Mesenchymal stem cell (in vitro differentiated cells and primary cell): Measurements from ENCODE around the gene CDC73.
"Not testable (repeated sequence)": the region's sequence is repeated elsewhere in the genome, so short reads cannot be mapped to it uniquely, and the experiment has no call there.

Experiments
- DNase-seq: peaks from one replicate; pipeline ENCODE4 v3.0.0-alpha.2; 2013
- H2AFZ ChIP-seq: one replicate; pipeline ENCODE4 v1.6.1; 2013; ENCODE audit warnings: low read depth, mild to moderate bottlenecking, control low read depth, inconsistent platforms, low read length, moderate library complexity
- H2AK5ac ChIP-seq: 2 replicates; pipeline ENCODE4 v1.6.1; 2013; ENCODE audit warnings: low read length, moderate library complexity, mild to moderate bottlenecking, inconsistent platforms; ENCODE audit not compliant: severe bottlenecking
- H2BK120ac ChIP-seq: one replicate; pipeline ENCODE4 v1.6.1; 2013; ENCODE audit warnings: low read depth, mild to moderate bottlenecking, inconsistent platforms, low read length, moderate library complexity
- H2BK12ac ChIP-seq, 2 experiments: one replicate each; pipeline ENCODE4 v1.6.1; 2013; ENCODE audit warnings: inconsistent platforms in 2 of 2, low read length in 2 of 2, mild to moderate bottlenecking in 2 of 2, moderate library complexity in 2 of 2, control low read depth in 1 of 2
- H2BK15ac ChIP-seq: one replicate; pipeline ENCODE4 v1.6.1; 2013; ENCODE audit warnings: mild to moderate bottlenecking, low read depth, inconsistent platforms; ENCODE audit not compliant: poor library complexity, severe bottlenecking
- H2BK5ac ChIP-seq: 2 replicates; pipeline ENCODE4 v1.6.1; 2013; ENCODE audit warnings: low read depth, mild to moderate bottlenecking, low read length, control low read depth, inconsistent platforms; ENCODE audit not compliant: poor library complexity, severe bottlenecking
- H3K14ac ChIP-seq, 2 experiments: one replicate each; pipeline ENCODE4 v1.6.1; 2013; ENCODE audit warnings: inconsistent platforms in 2 of 2, low read length in 2 of 2, control low read depth in 1 of 2, mild to moderate bottlenecking in 1 of 2, moderate library complexity in 1 of 2
- H3K18ac ChIP-seq, 2 experiments: one replicate each; pipeline ENCODE4 v1.6.1; 2013; ENCODE audit warnings: inconsistent platforms in 2 of 2, low read length in 2 of 2, control low read depth in 1 of 2, low read depth in 1 of 2, mild to moderate bottlenecking in 1 of 2
- H3K23ac ChIP-seq, 2 experiments: one replicate each; pipeline ENCODE4 v1.6.1; 2013; ENCODE audit warnings: inconsistent platforms in 2 of 2, low read length in 2 of 2, mild to moderate bottlenecking in 2 of 2, moderate library complexity in 2 of 2, control low read depth in 1 of 2
- H3K27ac ChIP-seq: 2 replicates; pipeline ENCODE4 v1.5.1; 2013; ENCODE audit warnings: mild to moderate bottlenecking, moderate library complexity, low read length, control low read depth, inconsistent platforms; ENCODE audit not compliant: poor library complexity, severe bottlenecking
- H3K27me3 ChIP-seq, 2 experiments: 2 replicates each; pipeline versions ENCODE4 v1.6.1 to v1.7.0; 2013; ENCODE audit warnings: low read length in 2 of 2, mild to moderate bottlenecking in 2 of 2, moderate library complexity in 2 of 2, control low read depth in 1 of 2, inconsistent platforms in 1 of 2; ENCODE audit not compliant: control insufficient read depth in 1 of 2, insufficient read depth in 1 of 2
- H3K36me3 ChIP-seq, 2 experiments: 2 replicates each; pipeline versions ENCODE4 v1.6.1 to v1.7.0; 2013; ENCODE audit warnings: low read length in 2 of 2, control low read depth in 1 of 2, inconsistent platforms in 1 of 2, low read depth in 1 of 2, mild to moderate bottlenecking in 1 of 2; ENCODE audit not compliant: insufficient read depth in 2 of 2, control insufficient read depth in 1 of 2
- H3K4ac ChIP-seq, 2 experiments: one replicate each; pipeline ENCODE4 v1.6.1; 2013; ENCODE audit warnings: inconsistent platforms in 2 of 2, low read length in 2 of 2, mild to moderate bottlenecking in 2 of 2, moderate library complexity in 2 of 2, control low read depth in 1 of 2, low read depth in 1 of 2
- H3K4me1 ChIP-seq: 2 replicates; pipeline ENCODE4 v1.6.1; 2013; ENCODE audit warnings: low read depth, low read length, control low read depth; ENCODE audit not compliant: control insufficient read depth, insufficient read depth
- H3K4me2 ChIP-seq: 2 replicates; pipeline ENCODE4 v1.6.1; 2013; ENCODE audit warnings: low read length, mild to moderate bottlenecking, inconsistent platforms; ENCODE audit not compliant: poor library complexity, severe bottlenecking
- H3K4me3 ChIP-seq, 2 experiments: 2 replicates each; pipeline versions ENCODE4 v1.5.1 to v1.7.0; 2013; ENCODE audit warnings: low read length in 2 of 2, mild to moderate bottlenecking in 2 of 2, control low read depth in 1 of 2, low read depth in 1 of 2; ENCODE audit not compliant: insufficient read depth in 1 of 2
- H3K79me1 ChIP-seq: replicated peaks from 2 replicates; pipeline ENCODE4 v1.6.1; 2013; ENCODE audit warnings: mild to moderate bottlenecking, control low read depth, low read length, inconsistent platforms; ENCODE audit not compliant: poor library complexity, severe bottlenecking
- H3K9ac ChIP-seq: 2 replicates; pipeline ENCODE4 v1.7.0; 2013; ENCODE audit warnings: mild to moderate bottlenecking, low read length, moderate library complexity
- H3K9me3 ChIP-seq: 2 replicates; pipeline ENCODE4 v1.7.0; 2013; ENCODE audit warnings: mild to moderate bottlenecking, low read length; ENCODE audit not compliant: control insufficient read depth
- H4K8ac ChIP-seq: one replicate; pipeline ENCODE4 v1.6.1; 2013; ENCODE audit warnings: inconsistent platforms, mild to moderate bottlenecking, low read length, moderate library complexity
- H4K91ac ChIP-seq: one replicate; pipeline ENCODE4 v1.6.1; 2013; ENCODE audit warnings: mild to moderate bottlenecking, low read length, inconsistent platforms
- WGBS: methylation state at CpG from one replicate; pipeline ENCODE4 v1.1.7; 2013; ENCODE audit warnings: mixed read lengths; 5-methylcytosine and 5-hydroxymethylcytosine counted together

Gene CDC73

DNA sequence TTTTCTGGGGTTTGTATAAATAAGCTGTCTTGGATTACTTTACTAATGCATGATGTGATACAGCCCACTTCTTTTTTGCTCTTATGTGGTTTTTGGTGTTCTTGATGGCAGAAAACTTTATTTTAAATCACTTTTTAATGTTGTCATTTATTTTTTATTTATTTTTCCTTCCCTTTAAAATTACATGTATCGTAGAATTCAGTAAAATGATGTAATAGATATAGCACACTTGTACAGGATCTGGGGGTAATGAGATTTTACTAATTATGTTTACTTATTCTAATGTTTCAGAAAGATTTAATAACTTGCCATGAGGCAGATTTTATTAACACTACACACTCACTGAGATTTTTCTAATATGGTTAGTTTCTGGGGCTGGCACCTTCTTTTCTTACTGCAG is 65.3 kb downstream of the CDC73 start:
- no peaks in the 10 kb centered on the region for H3K9me3 ChIP-seq
- H3K18ac ChIP-seq: no peak overlapping the region
- H2AK5ac ChIP-seq: no peak overlapping the region
- H3K23ac ChIP-seq: no peak overlapping the region
- peak overlapping the region; percentile 76 for H3K9ac ChIP-seq
- H3K79me1 ChIP-seq: peaks cover 9% of the 10 kb centered on the region
- H2BK5ac ChIP-seq: no peak overlapping the region
- H3K4me3 ChIP-seq: no peak overlapping the region
- no peak overlapping the region for H3K4ac ChIP-seq
- H2BK15ac ChIP-seq: no peak overlapping the region
- no CpG with 5 or more reads among the region's 1 CpG for WGBS
- no peak overlapping the region for H2AFZ ChIP-seq
- H4K8ac ChIP-seq: no peak overlapping the region
- no peaks in the 10 kb centered on the region for H3K4me1 ChIP-seq
- no peak overlapping the region for H3K14ac ChIP-seq
- H4K91ac ChIP-seq: no peak overlapping the region
- no peak overlapping the region for H2BK120ac ChIP-seq
- H3K4me2 ChIP-seq: no peak overlapping the region
- H3K27me3 ChIP-seq: no peaks in the 10 kb centered on the region
- H2BK12ac ChIP-seq: no peak overlapping the region
- H3K27ac ChIP-seq: no peak overlapping the region
- no peak for DNase-seq
- peaks cover 0 to 4% of the 10 kb centered on the region in 2 experiments for H3K36me3 ChIP-seq

DNA sequence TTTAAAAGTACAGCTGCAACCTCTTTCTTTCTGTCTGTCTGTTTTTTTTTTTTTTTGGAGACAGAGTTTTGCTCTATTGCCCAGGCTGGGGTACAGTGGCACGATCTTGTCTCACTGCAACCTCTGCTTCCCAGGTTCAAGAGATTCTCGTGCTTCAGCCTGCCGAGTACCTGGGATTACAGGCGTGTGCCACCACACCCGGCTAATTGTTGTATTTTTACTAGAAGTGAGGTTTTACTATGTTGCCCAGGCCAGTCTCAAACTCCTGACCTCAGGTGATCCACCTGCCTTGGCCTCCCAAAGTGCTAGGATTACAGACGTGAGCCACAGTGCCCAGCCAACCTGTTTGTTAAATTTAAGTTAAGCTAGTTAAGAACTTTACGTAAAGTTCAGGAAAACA is 67.1 kb downstream of the CDC73 start:
- not testable (repeated sequence) for H3K14ac ChIP-seq, H3K9ac ChIP-seq, H2AFZ ChIP-seq, H4K91ac ChIP-seq, H3K4me2 ChIP-seq, H3K4ac ChIP-seq, H3K4me3 ChIP-seq, H3K27me3 ChIP-seq, H3K27ac ChIP-seq, H3K36me3 ChIP-seq, H3K23ac ChIP-seq, H2BK15ac ChIP-seq, H2BK5ac ChIP-seq, H3K4me1 ChIP-seq, H3K9me3 ChIP-seq, H2BK120ac ChIP-seq, H2BK12ac ChIP-seq, DNase-seq, H4K8ac ChIP-seq, H2AK5ac ChIP-seq
- H3K18ac ChIP-seq: peak overlapping the region in 1 of 2 experiments; percentile 24
- peaks cover 16% of the 10 kb centered on the region for H3K79me1 ChIP-seq
- 98% methylated on average over 7 of the region's 7 CpGs for WGBS

DNA sequence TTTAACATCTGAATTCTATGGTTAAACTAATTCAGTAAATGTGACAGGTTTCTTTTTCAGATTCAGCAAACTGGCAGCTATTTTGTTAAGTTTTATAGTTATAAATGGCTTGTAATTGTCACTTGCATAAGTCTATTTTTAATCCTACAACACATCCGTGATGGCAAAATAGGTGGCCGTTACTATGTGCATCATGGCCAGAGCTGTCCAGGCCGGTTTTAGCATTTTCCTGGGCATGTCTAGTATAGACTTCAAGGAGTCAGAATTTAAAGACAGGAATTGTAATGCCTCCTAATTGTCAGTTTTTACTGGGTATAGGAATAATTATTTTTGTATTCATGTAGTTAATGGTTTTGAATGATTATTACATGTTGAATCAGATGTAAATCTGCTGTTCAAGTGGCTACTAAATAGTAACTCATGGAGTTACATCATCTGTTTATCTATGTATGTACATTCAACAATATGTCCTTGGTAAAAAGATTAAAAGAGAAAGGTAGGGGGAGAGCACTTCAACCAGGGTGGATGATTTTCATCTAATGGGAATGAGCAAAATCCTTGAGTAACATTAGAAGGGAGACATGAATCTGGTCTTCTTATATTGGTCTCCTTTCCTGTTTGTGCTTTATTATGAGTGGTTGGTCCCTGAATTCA is 67.7 kb downstream of the CDC73 start:
- H3K79me1 ChIP-seq: peaks cover 16% of the 10 kb centered on the region
- H3K18ac ChIP-seq: no peak overlapping the region
- no peak overlapping the region for H2BK15ac ChIP-seq
- H3K23ac ChIP-seq: no peak overlapping the region
- DNase-seq: no peak
- no peak overlapping the region for H2BK120ac ChIP-seq
- 90% methylated on average over 3 of the region's 3 CpGs for WGBS
- H3K4ac ChIP-seq: no peak overlapping the region
- H4K91ac ChIP-seq: no peak overlapping the region
- no peak overlapping the region for H2AFZ ChIP-seq
- no peak overlapping the region for H2BK12ac ChIP-seq
- H3K4me3 ChIP-seq: no peak overlapping the region
- no peak overlapping the region for H3K4me2 ChIP-seq
- no peak overlapping the region for H2AK5ac ChIP-seq
- no peak overlapping the region for H3K27ac ChIP-seq
- no peaks in the 10 kb centered on the region for H3K4me1 ChIP-seq
- no peaks in the 10 kb centered on the region for H3K27me3 ChIP-seq
- H3K9ac ChIP-seq: no peak overlapping the region
- H3K14ac ChIP-seq: no peak overlapping the region
- no peak overlapping the region for H2BK5ac ChIP-seq
- no peaks in the 10 kb centered on the region for H3K9me3 ChIP-seq
- H4K8ac ChIP-seq: no peak overlapping the region
- H3K36me3 ChIP-seq: peaks cover 9 to 11% of the 10 kb centered on the region in 2 experiments

DNA sequence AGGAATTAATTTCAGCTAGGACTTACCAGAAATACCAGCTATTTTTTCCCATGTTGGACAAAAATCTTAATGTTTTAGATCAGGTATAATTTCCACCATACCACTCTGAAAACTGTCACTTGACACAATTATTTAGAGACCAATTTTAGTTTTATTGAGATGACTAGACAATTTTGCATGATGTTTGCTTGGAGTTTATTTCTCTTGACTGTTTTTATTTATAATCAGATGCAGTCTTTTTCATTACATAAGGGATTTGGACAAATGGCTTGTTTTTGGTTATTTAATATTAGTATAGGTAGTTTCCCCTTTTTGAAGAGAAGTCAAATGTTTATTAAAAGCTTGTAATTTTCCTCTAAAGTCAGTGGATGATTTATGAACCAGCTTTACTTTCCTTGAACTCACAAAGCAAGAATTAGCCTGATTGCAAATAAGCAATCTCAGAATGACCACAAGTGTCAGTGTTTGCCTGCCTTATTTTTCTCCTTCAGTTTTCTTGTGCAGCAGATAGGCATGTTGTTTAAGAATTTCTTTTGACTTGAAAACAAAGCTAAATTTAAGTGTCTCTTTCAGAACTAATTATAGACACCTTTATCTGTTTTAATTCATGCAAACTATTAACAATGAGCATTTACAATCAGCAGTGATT is 68.4 kb downstream of the CDC73 start:
- H2BK5ac ChIP-seq: no peak overlapping the region
- H2BK120ac ChIP-seq: no peak overlapping the region
- H3K27me3 ChIP-seq: no peaks in the 10 kb centered on the region
- no peaks in the 10 kb centered on the region for H3K9me3 ChIP-seq
- no peak overlapping the region for H3K23ac ChIP-seq
- H3K9ac ChIP-seq: no peak overlapping the region
- H3K79me1 ChIP-seq: peaks cover 17% of the 10 kb centered on the region
- DNase-seq: peak; percentile 57
- H3K18ac ChIP-seq: no peak overlapping the region
- H3K27ac ChIP-seq: no peak overlapping the region
- no peak overlapping the region for H2BK12ac ChIP-seq
- no peaks in the 10 kb centered on the region for H3K4me1 ChIP-seq
- no peak overlapping the region for H3K4me2 ChIP-seq
- H3K4me3 ChIP-seq: no peak overlapping the region
- H2BK15ac ChIP-seq: no peak overlapping the region
- no peak overlapping the region for H2AK5ac ChIP-seq
- H3K4ac ChIP-seq: no peak overlapping the region
- no peak overlapping the region for H4K91ac ChIP-seq
- no peak overlapping the region for H4K8ac ChIP-seq
- no peak overlapping the region for H3K14ac ChIP-seq
- no peak overlapping the region for H2AFZ ChIP-seq
- H3K36me3 ChIP-seq: peaks cover 9 to 17% of the 10 kb centered on the region in 2 experiments
